ENCODE measurements around the gene MBOAT7.
A peak's percentile ranks its signal among the peaks of the same experiment; 100 is the strongest.

MBOAT7 gene

GRCh38 chr19:54164369-54165068 is 24.9 kb downstream of the MBOAT7 start:
- H3K9ac ChIP-seq (ENCODE audit: low read depth, low read length), result no peak overlapping the region

DNA sequence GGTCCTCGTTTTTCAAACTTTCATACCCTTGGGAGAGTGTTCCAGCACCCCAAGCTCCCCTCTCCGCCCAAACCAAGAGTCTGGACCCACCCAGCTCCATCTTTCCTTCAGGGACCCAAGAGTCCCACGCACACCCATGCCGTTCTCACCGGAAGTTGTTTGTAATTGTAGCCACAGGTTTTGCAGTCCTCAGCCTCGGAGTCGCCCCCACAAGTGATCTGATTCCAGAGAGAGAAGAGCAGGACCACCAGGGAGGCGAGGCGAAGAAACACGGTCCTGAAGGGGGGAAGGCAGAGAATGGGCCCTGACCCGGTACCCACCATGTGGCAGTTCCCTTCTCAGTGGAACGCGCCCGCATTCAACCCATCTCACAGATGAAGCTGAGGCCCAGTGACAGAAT is 26.5 kb downstream of the MBOAT7 start:
- Histone ChIP-seq H3K36me3 (ENCODE audit: control insufficient read depth, insufficient read depth, low read length) (no peaks in the 10 kb centered on the region), H3K4me3 (ENCODE audit: low read depth, low read length) (peak overlapping the region; percentile 68), H3K9ac (ENCODE audit: low read depth, low read length) (no peak overlapping the region), H3K27me3 (ENCODE audit: control insufficient read depth, insufficient read depth, low read length) (peaks cover 4% of the 10 kb centered on the region), H3K4me1 (ENCODE audit: control insufficient read depth, insufficient read depth, low read length) (peaks cover 9% of the 10 kb centered on the region), H3K9me3 (ENCODE audit: control insufficient read depth, insufficient read depth, low read length) (no peaks in the 10 kb centered on the region)

More at GRCh38 chr19:54164369-54165068, 24.9 kb downstream of the MBOAT7 start:
- Histone ChIP-seq H3K27me3 (ENCODE audit: control insufficient read depth, insufficient read depth, low read length) (peaks cover 4% of the 10 kb centered on the region), H3K9me3 (ENCODE audit: control insufficient read depth, insufficient read depth, low read length) (no peaks in the 10 kb centered on the region), H3K36me3 (ENCODE audit: control insufficient read depth, insufficient read depth, low read length) (no peaks in the 10 kb centered on the region), H3K4me1 (ENCODE audit: control insufficient read depth, insufficient read depth, low read length) (peaks cover 6% of the 10 kb centered on the region), H3K4me3 (ENCODE audit: low read depth, low read length) (peak overlapping the region; percentile 65)

- H3K4me1 ChIP-seq (ENCODE audit: control insufficient read depth, insufficient read depth, low read length), result peaks cover 9% of the 10 kb centered on the region
- peak overlapping the region; percentile 68 for H3K4me3 ChIP-seq (ENCODE audit: low read depth, low read length)
- H3K9me3 ChIP-seq (ENCODE audit: control insufficient read depth, insufficient read depth, low read length), result no peaks in the 10 kb centered on the region
- H3K27me3 ChIP-seq (ENCODE audit: control insufficient read depth, insufficient read depth, low read length), result peaks cover 4% of the 10 kb centered on the region
- H3K9ac ChIP-seq (ENCODE audit: low read depth, low read length), result no peak overlapping the region
- peaks cover 2% of the 10 kb centered on the region for H3K36me3 ChIP-seq (ENCODE audit: control insufficient read depth, insufficient read depth, low read length)
Observed at GRCh38 chr19:54162241-54162805, 27.1 kb downstream of the MBOAT7 start.

DNA sequence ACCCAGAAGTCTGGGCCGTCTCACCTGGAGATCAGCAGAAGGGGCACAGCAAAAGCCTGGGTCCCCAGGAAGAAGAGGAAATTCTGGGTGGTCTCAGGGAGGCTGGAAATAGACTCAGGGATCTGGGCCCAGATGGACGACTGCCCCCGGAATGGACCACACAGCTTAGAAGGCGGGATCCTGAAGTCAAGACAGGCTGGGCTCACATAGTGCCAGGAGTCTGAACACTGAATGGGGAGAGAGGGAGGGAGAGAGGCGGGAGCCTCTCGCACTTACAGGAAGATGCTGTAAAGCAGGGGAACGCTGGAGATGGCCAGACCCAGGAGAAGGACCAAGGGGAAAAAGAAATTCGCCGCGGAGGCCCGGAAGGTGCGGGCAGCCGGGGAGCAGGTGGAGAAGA is 28.5 kb downstream of the MBOAT7 start:
- Histone ChIP-seq H3K4me3 (ENCODE audit: low read depth, low read length) (peak overlapping the region; percentile 74), H3K27me3 (ENCODE audit: control insufficient read depth, insufficient read depth, low read length) (peaks cover 4% of the 10 kb centered on the region), H3K4me1 (ENCODE audit: control insufficient read depth, insufficient read depth, low read length) (peaks cover 9% of the 10 kb centered on the region), H3K9ac (ENCODE audit: low read depth, low read length) (peak overlapping the region; percentile 81), H3K9me3 (ENCODE audit: control insufficient read depth, insufficient read depth, low read length) (no peaks in the 10 kb centered on the region), H3K36me3 (ENCODE audit: control insufficient read depth, insufficient read depth, low read length) (peaks cover 14% of the 10 kb centered on the region)

GRCh38 chr19:54160182-54160811 is 29.1 kb downstream of the MBOAT7 start:
- Histone ChIP-seq H3K9ac (ENCODE audit: low read depth, low read length) (peak overlapping the region; percentile 81), H3K4me1 (ENCODE audit: control insufficient read depth, insufficient read depth, low read length) (peaks cover 9% of the 10 kb centered on the region), H3K36me3 (ENCODE audit: control insufficient read depth, insufficient read depth, low read length) (peaks cover 18% of the 10 kb centered on the region), H3K27me3 (ENCODE audit: control insufficient read depth, insufficient read depth, low read length) (peaks cover 4% of the 10 kb centered on the region), H3K4me3 (ENCODE audit: low read depth, low read length) (peak overlapping the region; percentile 74), H3K9me3 (ENCODE audit: control insufficient read depth, insufficient read depth, low read length) (no peaks in the 10 kb centered on the region)

- Histone ChIP-seq H3K27me3 (ENCODE audit: control insufficient read depth, insufficient read depth, low read length) (peaks cover 4% of the 10 kb centered on the region), H3K9ac (ENCODE audit: low read depth, low read length) (peak within 1 kb of the TSS; percentile 81), H3K9me3 (ENCODE audit: control insufficient read depth, insufficient read depth, low read length) (no peaks in the 10 kb centered on the region), H3K4me3 (ENCODE audit: low read depth, low read length) (peak within 1 kb of the TSS; percentile 92), H3K4me1 (ENCODE audit: control insufficient read depth, insufficient read depth, low read length) (peaks cover 9% of the 10 kb centered on the region), H3K36me3 (ENCODE audit: control insufficient read depth, insufficient read depth, low read length) (peaks cover 25% of the 10 kb centered on the region)
Observed at GRCh38 chr19:54159352-54160181, 29.8 kb downstream of the MBOAT7 start, which contains the start of gene LENG1. Gene LENG1 (minus strand): TSS chr19:54159721. CDS start chr19:54159695, 26 bp downstream.

DNA sequence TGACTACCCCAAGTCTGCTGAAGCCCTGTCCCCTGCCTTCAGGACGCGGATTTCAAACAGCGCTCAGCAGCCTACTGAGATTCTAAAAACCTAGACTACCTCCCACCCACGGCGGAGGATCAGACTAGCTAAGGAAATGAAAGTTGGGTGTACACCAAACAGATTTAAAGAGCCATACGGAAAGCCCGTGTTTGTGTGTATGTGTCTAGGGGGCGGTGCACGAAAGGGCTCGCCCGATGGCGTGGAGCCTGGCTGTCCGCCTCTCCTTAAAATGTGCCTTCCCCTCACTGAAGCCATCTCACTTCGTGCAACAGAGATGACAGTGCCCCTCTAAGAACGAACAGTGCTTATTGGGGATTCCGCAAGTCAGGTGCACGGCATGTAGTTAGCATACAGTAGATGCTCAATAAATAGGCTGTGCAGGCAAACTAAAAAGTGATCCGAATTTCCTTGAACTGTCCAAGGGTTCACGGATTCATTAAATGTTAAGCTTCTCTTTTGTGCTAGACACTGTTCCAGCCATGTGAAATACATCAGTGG is 30.5 kb downstream of the MBOAT7 start:
- no peaks in the 10 kb centered on the region for H3K9me3 ChIP-seq (ENCODE audit: control insufficient read depth, insufficient read depth, low read length)
- H3K4me1 ChIP-seq (ENCODE audit: control insufficient read depth, insufficient read depth, low read length), result peaks cover 9% of the 10 kb centered on the region
- H3K9ac ChIP-seq (ENCODE audit: low read depth, low read length), result peak overlapping the region; percentile 66
- H3K4me3 ChIP-seq (ENCODE audit: low read depth, low read length), result peak overlapping the region; percentile 92
- H3K36me3 ChIP-seq (ENCODE audit: control insufficient read depth, insufficient read depth, low read length), result peaks cover 31% of the 10 kb centered on the region
- H3K27me3 ChIP-seq (ENCODE audit: control insufficient read depth, insufficient read depth, low read length), result peaks cover 4% of the 10 kb centered on the region

- peaks cover 50% of the 10 kb centered on the region for H3K36me3 ChIP-seq (ENCODE audit: control insufficient read depth, insufficient read depth, low read length)
Observed at GRCh38 chr19:54156953-54157352, 32.4 kb downstream of the MBOAT7 start.

GRCh38 chr19:54156490-54156889 is 32.9 kb downstream of the MBOAT7 start:
- Histone ChIP-seq H3K27me3 (ENCODE audit: control insufficient read depth, insufficient read depth, low read length) (no peaks in the 10 kb centered on the region), H3K36me3 (ENCODE audit: control insufficient read depth, insufficient read depth, low read length) (peaks cover 55% of the 10 kb centered on the region), H3K4me1 (ENCODE audit: control insufficient read depth, insufficient read depth, low read length) (peaks cover 7% of the 10 kb centered on the region), H3K9me3 (ENCODE audit: control insufficient read depth, insufficient read depth, low read length) (no peaks in the 10 kb centered on the region), H3K4me3 (ENCODE audit: low read depth, low read length) (no peak overlapping the region), H3K9ac (ENCODE audit: low read depth, low read length) (no peak overlapping the region)

More at GRCh38 chr19:54156953-54157352, 32.4 kb downstream of the MBOAT7 start:
- Histone ChIP-seq H3K27me3 (ENCODE audit: control insufficient read depth, insufficient read depth, low read length) (no peaks in the 10 kb centered on the region), H3K9me3 (ENCODE audit: control insufficient read depth, insufficient read depth, low read length) (no peaks in the 10 kb centered on the region), H3K9ac (ENCODE audit: low read depth, low read length) (no peak overlapping the region), H3K4me3 (ENCODE audit: low read depth, low read length) (no peak overlapping the region), H3K4me1 (ENCODE audit: control insufficient read depth, insufficient read depth, low read length) (peaks cover 7% of the 10 kb centered on the region)

DNA sequence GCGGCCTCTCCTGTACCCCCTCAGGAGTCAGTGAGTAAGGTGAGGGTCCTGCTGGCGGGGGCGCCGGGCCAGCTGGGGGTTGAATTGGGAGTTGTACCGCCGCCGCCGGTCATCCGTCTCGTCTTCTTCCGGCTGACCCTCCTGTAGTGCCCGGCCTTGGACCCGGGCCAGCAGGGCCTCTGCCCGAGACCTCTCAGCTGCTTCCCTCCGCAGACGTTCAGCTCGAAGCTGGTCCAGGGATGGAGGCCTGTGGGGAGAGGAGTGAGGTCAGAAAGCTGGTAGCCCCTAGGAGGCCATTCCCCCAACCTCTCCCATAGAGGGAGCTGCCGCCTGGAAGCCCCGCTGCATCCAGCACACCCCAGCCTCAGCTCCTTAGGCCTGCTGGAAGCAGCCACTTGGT is 33.7 kb downstream of the MBOAT7 start:
- Histone ChIP-seq H3K9me3 (ENCODE audit: control insufficient read depth, insufficient read depth, low read length) (no peaks in the 10 kb centered on the region), H3K9ac (ENCODE audit: low read depth, low read length) (no peak overlapping the region), H3K4me1 (ENCODE audit: control insufficient read depth, insufficient read depth, low read length) (peaks cover 4% of the 10 kb centered on the region), H3K27me3 (ENCODE audit: control insufficient read depth, insufficient read depth, low read length) (no peaks in the 10 kb centered on the region), H3K4me3 (ENCODE audit: low read depth, low read length) (no peak overlapping the region), H3K36me3 (ENCODE audit: control insufficient read depth, insufficient read depth, low read length) (peaks cover 61% of the 10 kb centered on the region)
